Ectodermal cell (in vitro differentiated cells): ENCODE measurements around the gene HERC6.
"Not testable (repeated sequence)": the region's sequence is repeated elsewhere in the genome, so short reads cannot be mapped to it uniquely, and the experiment has no call there.

ENCODE experiments used
- H3K27ac ChIP-seq: 2 replicates; pipeline ENCODE4 v1.7.0; 2013; ENCODE audit warnings: mild to moderate bottlenecking, low read depth, low read length; ENCODE audit not compliant: insufficient read depth, poor library complexity, severe bottlenecking
- H3K27me3 ChIP-seq: 2 replicates; pipeline ENCODE4 v1.7.0; 2013; ENCODE audit warnings: mild to moderate bottlenecking, low read length; ENCODE audit not compliant: insufficient read depth, control insufficient read depth, poor library complexity, severe bottlenecking
- H3K36me3 ChIP-seq: one replicate; pipeline ENCODE4 v1.7.0; 2013; ENCODE audit warnings: low read length; ENCODE audit not compliant: control insufficient read depth, insufficient read depth
- H3K4me1 ChIP-seq: one replicate; pipeline ENCODE4 v1.7.0; 2013; ENCODE audit warnings: low read length; ENCODE audit not compliant: control insufficient read depth, insufficient read depth
- H3K4me3 ChIP-seq: 2 replicates; pipeline ENCODE4 v1.7.0; 2013; ENCODE audit warnings: low read depth, low read length, control low read depth; ENCODE audit not compliant: insufficient read depth
- H3K9me3 ChIP-seq: 2 replicates; pipeline ENCODE4 v1.7.0; 2013; ENCODE audit warnings: mild to moderate bottlenecking, low read length, moderate library complexity; ENCODE audit not compliant: control insufficient read depth
- WGBS, 2 experiments: methylation state at CpG; one replicate each; pipeline ENCODE4 v1.1.7; 2013; ENCODE audit warnings: missing lambda C conversion rate in 2 of 2; 5-methylcytosine and 5-hydroxymethylcytosine counted together

The HERC6 gene

DNA sequence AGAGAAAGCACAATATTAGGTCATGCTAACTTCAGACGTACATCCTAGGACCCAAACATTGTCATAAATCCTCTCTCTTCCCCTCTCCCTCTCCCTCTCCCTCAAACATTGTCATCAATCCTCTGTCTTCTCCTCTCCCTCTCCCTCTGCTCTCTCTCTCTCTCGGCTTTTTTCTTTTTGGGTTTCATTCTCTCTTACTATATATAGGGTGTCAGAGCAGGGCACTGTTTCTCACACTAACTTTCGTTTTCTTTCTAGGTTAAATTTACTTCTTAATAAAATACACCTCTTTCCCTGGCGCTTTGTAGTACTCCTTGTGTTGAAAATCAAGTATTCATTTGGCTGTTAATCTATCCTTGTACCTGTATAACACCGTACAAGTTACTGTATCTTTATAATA is 41.2 kb downstream of the HERC6 start:
- Histone ChIP-seq H3K4me1 (no peaks in the 10 kb centered on the region), H3K27me3 (no peaks in the 10 kb centered on the region), H3K4me3 (no peak overlapping the region), H3K36me3 (no peaks in the 10 kb centered on the region), H3K9me3 (no peaks in the 10 kb centered on the region), H3K27ac (no peak overlapping the region)
- 86 to 92% methylated on average over 2 to 4 of the region's 5 CpGs for WGBS, 2 experiments

- WGBS, 2 experiments: 80 to 100% methylated on average over 1 of the region's 1 CpG
- Histone ChIP-seq H3K36me3 (no peaks in the 10 kb centered on the region), H3K27ac (no peak overlapping the region), H3K4me3 (no peak overlapping the region), H3K9me3 (no peaks in the 10 kb centered on the region), H3K4me1 (no peaks in the 10 kb centered on the region), H3K27me3 (no peaks in the 10 kb centered on the region)
Measured at GRCh38 chr4:88420844-88421243, 42.2 kb downstream of the HERC6 start.

DNA sequence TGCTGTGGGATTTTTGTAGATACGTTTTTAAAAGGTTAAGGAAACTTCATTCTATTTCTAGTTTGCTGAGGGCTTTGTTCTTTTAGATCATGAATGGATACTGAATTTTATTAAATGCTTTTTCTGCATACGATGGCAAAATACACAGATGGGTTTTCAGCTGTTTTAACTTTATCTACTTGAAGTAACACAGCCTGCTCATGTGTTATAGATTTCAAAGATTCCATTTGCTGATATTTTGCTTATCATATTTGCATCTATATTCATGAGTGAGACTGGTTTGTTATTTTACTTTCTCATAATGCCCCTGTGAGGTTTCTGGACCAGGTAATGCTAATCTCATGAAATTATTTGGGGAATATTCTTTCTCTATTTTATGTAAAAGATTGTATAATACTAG is 43.8 kb downstream of the HERC6 start:
- no peaks in the 10 kb centered on the region for H3K4me1 ChIP-seq
- H3K27ac ChIP-seq: no peak overlapping the region
- no peaks in the 10 kb centered on the region for H3K27me3 ChIP-seq
- H3K9me3 ChIP-seq: no peaks in the 10 kb centered on the region
- no peak overlapping the region for H3K4me3 ChIP-seq
- H3K36me3 ChIP-seq: no peaks in the 10 kb centered on the region
- 97 to 100% methylated on average over 2 of the region's 2 CpGs for WGBS, 2 experiments

DNA sequence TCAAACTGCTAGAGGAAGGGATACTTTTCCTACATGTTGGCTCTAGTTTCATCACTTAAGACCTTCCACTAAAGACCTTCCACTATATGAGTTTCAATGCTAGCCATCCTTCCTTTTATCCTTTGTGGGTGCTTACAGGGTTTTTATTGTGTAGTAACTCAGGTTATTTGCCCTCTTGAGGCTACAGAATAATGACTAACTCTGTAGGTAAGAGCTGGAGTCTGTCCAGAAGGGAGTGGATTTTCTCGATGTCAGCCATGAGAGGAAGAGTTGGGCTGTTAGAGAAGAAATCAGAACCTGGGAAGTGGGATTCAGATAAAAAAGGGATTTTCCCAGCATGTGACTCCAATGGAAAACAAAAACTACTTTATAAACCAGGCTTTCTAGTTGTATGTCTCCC is 50.7 kb downstream of the HERC6 start:
- H3K27me3 ChIP-seq: no peaks in the 10 kb centered on the region
- no peak overlapping the region for H3K4me3 ChIP-seq
- 94 to 97% methylated on average over 1 of the region's 1 CpG for WGBS, 2 experiments
- H3K27ac ChIP-seq: no peak overlapping the region
- H3K4me1 ChIP-seq: no peaks in the 10 kb centered on the region
- no peaks in the 10 kb centered on the region for H3K36me3 ChIP-seq
- H3K9me3 ChIP-seq: no peaks in the 10 kb centered on the region

GRCh38 chr4:88435987-88436693 is 57.5 kb downstream of the HERC6 start:
- WGBS, 2 experiments: 87 to 90% methylated on average over 1 of the region's 1 CpG
- H3K36me3 ChIP-seq: no peaks in the 10 kb centered on the region
- H3K9me3 ChIP-seq: no peaks in the 10 kb centered on the region
- no peak overlapping the region for H3K4me3 ChIP-seq
- no peak overlapping the region for H3K27ac ChIP-seq
- H3K4me1 ChIP-seq: no peaks in the 10 kb centered on the region
- no peaks in the 10 kb centered on the region for H3K27me3 ChIP-seq

DNA sequence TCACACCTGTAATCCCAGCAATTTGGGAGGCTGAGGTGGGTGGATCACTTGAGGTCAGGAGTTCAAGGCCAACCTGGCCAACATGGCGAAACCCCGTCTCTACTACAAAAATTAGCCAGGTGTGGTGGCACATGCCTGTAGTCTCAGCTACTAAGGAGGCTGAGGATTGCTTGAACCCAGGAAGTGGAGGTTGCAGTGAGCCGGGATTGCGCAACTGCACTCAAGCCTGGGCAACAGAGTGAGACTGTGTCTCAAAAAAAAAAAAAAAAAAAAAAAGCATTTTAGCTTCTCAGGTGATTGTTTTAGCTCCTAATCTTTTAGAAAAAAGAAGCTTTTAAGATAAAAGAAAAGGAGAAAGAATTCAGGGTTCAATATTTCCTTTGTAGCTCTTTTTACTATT is 59.2 kb downstream of the HERC6 start:
- H3K9me3 ChIP-seq, H3K27ac ChIP-seq, H3K27me3 ChIP-seq, H3K36me3 ChIP-seq, H3K4me1 ChIP-seq, H3K4me3 ChIP-seq: not testable (repeated sequence)
- WGBS, 2 experiments: 92 to 98% methylated on average over 4 of the region's 4 CpGs

DNA sequence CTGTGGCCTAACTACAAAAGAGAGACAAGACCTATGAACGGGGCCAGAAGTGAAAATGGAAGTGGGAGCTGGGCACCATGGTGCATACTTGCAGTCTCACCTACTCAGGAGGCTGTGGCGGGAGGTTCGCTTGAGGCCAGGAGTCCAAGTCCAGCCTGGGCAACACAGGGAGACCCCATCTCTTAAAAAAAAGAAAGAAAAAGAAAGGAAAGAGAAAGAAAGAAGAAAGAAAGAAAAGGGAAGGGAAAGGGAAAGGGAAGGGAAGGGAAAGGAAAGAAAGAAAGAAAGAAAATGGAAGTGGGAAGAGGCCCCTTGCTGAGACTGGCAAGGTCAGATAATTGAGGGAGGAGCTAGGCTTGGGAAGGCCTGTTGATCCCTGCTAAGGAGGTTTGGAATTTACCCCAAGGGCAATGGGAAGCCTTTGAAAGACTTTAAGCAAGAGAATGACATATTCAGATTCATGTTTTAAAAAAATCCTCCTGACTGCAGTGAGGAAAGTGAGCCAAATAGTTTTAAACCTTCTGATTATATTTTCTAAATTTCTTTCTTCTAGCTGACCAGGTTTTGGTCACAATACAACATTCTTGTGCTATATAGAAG is 60.6 kb downstream of the HERC6 start:
- no peak overlapping the region for H3K27ac ChIP-seq
- H3K36me3 ChIP-seq: no peaks in the 10 kb centered on the region
- H3K4me1 ChIP-seq: no peaks in the 10 kb centered on the region
- 79 to 88% methylated on average over 3 of the region's 3 CpGs for WGBS, 2 experiments
- H3K27me3 ChIP-seq: no peaks in the 10 kb centered on the region
- H3K9me3 ChIP-seq: no peaks in the 10 kb centered on the region
- no peak overlapping the region for H3K4me3 ChIP-seq

DNA sequence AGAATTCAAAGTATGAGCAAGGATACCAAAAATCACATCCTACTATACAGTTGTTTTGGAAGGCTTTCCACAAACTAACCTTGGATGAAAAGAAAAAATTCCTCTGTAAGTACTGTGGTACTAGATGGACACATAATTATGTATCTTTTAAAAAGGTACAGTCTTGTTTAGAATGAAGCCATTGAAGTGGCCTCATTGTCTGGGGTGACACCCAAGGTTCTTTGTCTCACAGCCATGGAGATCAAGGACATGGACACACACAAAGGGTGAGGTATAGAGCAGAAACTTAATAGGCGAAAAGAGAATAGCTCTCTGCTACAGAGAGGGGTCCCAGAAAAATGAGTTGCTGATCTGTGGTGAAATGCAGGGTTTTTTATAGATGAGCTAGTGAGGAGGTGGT is 61.5 kb downstream of the HERC6 start:
- no peaks in the 10 kb centered on the region for H3K36me3 ChIP-seq
- H3K27ac ChIP-seq: no peak overlapping the region
- no peak overlapping the region for H3K4me3 ChIP-seq
- no peaks in the 10 kb centered on the region for H3K27me3 ChIP-seq
- 92 to 94% methylated on average over 1 of the region's 1 CpG for WGBS, 2 experiments
- H3K4me1 ChIP-seq: no peaks in the 10 kb centered on the region
- no peaks in the 10 kb centered on the region for H3K9me3 ChIP-seq

GRCh38 chr4:88441696-88442095 is 63.0 kb downstream of the HERC6 start:
- Histone ChIP-seq H3K4me3 (no peak overlapping the region), H3K27ac (no peak overlapping the region), H3K4me1 (no peaks in the 10 kb centered on the region), H3K36me3 (no peaks in the 10 kb centered on the region), H3K27me3 (no peaks in the 10 kb centered on the region), H3K9me3 (no peaks in the 10 kb centered on the region)

DNA sequence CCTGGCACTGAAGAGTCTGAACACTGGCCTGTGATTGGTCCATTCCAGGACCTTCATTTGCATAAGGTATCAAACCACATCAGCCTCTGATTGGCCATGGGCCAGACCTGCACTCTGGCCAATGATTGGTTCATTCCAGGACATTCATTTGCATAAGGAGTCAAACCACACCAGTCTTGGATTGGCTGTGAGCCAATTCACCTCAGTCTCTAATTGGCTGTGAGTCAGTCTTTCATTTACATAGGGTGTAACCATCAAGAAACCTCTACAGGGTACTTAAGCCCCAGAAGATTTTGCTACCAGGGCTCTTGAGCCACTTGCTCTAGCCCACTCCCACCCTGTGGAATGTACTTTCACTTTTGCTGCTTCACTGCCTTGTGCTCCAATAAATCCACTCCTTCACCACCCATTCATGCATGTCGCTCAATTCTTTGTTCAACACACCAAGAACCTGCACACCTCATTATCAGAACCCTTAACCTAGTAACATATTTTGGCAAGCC is 64.1 kb downstream of the HERC6 start:
- Histone ChIP-seq H3K27ac (no peak overlapping the region), H3K27me3 (no peaks in the 10 kb centered on the region), H3K4me3 (no peak overlapping the region), H3K4me1 (no peaks in the 10 kb centered on the region), H3K9me3 (no peaks in the 10 kb centered on the region), H3K36me3 (no peaks in the 10 kb centered on the region)
- WGBS, 2 experiments: 85 to 89% methylated on average over 1 of the region's 1 CpG
